ENCODE data around the gene METAP1.
A peak's percentile ranks its signal among the peaks of the same experiment; 100 is the strongest.
"Not testable (repeated sequence)": the region's sequence is repeated elsewhere in the genome, so short reads cannot be mapped to it uniquely, and the experiment has no call there.

The METAP1 gene

GRCh38 chr4:98995183-98996055, at the start of gene METAP1:
METAP1 (plus strand) TSS chr4:98995721; CDS start chr4:98995754, 33 bp downstream.
- peak; percentile 86 to 95 for DNase-seq (ENCODE audit: low read depth in 2 of 2)

GRCh38 chr4:98946359-98946758, 49.2 kb upstream of the METAP1 start:
- no peak for DNase-seq (ENCODE audit: low read depth in 2 of 2)

GRCh38 chr4:98950925-98951324, 44.6 kb upstream of the METAP1 start:
- DNase-seq (ENCODE audit: low read depth in 2 of 2): no peak

GRCh38 chr4:98951710-98952109, 43.8 kb upstream of the METAP1 start:
- no peak for DNase-seq (ENCODE audit: low read depth in 2 of 2)

DNA sequence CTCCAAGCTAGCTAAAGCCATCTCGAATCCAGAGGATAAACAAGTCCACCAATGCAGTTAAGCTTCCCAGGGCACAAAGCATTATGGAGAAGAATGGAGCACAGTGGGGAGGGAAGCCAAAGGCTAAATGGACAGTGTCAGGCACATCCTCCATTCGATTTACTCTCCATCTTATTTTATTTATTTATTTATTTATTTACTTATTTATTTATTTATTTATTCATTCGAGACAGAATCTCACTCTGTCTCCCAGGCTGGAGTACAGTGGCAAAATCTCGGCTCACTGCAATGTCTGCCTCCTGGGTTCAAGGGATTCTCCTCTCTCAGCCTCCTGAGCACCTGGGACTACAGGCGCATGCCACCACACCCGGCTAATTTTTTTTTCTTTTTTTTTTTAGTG, 40.3 kb upstream of the METAP1 start:
- DNase-seq (ENCODE audit: low read depth in 2 of 2): no peak

DNA sequence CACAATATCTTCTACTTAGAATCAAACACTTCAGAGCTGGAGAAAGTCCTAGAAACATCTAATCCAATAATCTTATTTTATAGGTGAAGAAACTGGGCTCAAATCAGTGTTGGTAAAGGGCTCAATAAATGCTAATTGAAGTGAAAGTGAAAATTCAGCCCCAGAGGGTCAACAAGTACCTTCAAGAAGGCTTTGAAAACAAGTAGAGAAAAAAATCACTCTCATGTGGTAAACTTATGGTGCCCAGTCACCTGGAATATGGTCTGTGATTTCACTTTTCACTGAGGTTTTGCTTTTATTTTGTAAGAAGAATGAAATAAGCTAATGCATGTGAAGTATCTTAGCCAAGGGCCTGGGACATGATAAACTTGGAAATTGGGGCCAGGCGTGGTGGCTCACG, 37.5 kb upstream of the METAP1 start:
- DNase-seq (ENCODE audit: low read depth in 2 of 2): no peak

DNA sequence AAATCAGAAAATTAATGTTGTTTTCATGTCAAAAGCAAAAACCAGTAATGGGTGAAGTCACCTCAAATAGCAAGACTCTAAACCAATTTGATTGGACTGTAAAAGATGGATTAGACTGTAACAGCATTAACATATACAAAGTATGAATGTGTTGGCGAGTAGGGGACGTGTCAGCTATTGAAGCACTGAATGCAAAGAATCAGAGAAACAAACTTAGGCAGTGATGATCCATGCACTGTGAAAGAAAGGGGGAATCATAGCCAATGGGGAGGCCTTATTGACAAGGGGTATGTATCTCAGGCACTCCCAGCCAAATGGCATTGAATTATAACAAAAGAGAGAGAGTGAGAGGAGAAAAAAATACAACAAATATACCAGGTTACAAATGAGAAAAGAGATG, 36.1 kb upstream of the METAP1 start:
- DNase-seq (ENCODE audit: low read depth in 2 of 2): no peak

- DNase-seq (ENCODE audit: low read depth in 2 of 2): no peak
Measured at GRCh38 chr4:98961770-98962169, 33.8 kb upstream of the METAP1 start.

DNA sequence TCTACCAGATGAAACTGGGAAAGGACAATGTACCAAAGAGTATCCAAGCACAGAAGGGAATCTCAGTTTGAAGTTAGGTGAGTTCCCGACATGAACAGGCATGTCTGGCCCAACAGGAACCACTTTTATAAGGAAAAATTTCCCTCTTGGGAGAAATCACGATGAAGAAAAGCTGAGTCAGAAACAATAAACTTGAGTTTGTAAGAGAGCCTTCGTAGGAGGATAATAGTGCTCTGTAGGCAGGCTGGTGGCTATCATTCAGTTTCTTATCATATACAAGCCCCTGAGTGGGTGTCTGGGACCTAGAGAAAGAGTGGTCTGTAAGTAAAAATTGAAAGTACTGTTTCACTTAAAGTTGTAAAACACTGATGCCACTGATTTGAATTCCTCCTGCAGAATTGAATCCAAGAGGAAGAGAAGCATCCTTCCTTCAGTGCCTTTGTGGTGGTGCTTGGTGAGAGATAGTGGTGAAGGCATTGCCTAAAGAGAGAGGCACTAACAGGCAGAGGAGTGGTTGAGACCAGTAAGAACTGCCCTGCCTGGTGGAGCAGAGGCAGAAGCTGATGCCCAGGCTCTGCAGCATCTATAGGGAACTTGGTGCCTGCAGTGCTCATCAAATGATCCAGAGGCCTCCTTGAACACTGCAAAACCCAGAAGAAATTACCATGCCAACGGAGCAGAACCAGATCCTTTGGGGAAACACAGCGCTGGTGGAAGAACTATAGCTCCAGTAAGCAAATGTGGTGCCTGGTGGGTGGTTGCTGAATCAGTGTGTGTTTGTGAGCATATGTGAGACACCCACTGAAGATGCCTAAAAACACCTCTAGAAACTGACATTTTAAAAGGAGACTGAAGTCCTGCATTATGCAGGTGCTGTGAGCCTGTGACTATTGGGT, 31.7 kb upstream of the METAP1 start:
- DNase-seq (ENCODE audit: low read depth in 2 of 2): no peak

GRCh38 chr4:98966926-98967325, 28.6 kb upstream of the METAP1 start:
- DNase-seq (ENCODE audit: low read depth in 2 of 2): no peak

DNA sequence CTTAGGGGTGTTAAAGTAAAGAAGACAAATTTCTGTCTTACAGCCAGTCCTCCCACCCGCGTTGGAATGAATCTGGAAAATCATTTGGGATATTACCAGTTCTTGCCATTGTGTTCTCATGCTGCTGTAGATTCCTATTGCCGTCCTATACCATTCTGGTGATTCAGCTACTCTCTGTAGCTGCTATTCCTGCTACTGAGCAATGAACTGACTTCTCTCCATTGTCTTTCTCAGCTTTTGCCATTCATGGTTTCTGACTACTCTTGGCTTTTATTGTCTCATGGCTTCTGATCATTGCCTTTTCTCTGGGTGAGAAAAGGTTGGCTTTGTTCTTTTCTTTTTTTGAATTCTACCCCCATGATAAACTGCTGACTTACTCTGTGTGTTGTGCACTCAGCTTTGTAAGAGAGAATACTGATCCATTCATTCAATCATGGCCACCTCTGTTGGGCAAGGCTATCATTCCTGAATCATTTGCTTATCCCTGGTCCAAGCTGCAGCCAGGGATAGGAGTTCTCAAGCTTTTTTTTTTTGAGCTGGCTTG, 27.7 kb upstream of the METAP1 start:
- DNase-seq (ENCODE audit: low read depth in 2 of 2): no peak

DNA sequence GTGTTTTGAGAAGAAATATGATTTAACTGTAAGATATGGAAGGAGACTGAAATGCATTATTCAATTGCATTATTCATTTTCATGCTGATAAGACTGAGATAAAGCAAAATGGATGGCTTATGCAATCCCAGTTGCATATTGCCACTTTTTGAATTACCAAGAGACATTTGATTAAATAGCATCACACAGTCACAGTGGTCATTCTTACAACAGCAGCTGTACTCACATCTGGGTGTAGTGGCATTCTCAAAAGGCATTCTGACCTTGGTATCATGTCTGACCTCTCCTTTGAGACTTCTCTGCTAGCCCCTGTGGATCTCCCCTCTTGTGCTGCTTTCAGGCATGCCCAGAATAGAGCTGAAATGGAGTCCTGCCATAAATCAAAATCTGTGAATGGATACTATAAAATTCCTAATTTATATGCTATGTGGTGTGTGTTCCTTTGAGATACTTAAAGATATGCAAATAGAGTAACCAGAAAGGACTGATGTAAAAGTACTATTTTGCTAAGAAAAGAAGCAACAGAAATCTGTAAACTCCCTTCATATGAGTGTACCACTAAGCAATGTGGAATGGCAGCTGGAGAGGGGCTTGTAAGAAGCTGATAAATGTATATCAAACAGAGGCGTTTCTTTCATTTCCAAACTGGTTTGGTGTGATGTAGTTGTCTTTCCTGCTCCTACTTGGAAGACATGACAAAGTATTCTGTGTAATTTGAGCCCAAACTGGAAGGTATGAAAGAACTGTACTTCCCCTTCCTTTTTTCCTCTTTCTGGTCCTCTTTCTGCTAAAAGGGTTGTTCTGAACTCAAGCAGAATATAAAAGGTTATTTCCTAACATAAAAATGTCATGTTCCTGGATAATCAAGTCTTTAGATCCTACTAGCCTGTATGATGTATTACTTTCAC, 25.4 kb upstream of the METAP1 start:
- DNase-seq (ENCODE audit: low read depth in 2 of 2): no peak

GRCh38 chr4:98976716-98977115, 18.8 kb upstream of the METAP1 start:
- no peak for DNase-seq (ENCODE audit: low read depth in 2 of 2)

- DNase-seq (ENCODE audit: low read depth in 2 of 2): no peak
Measured at GRCh38 chr4:98977557-98977956, 18.0 kb upstream of the METAP1 start.

- no peak for DNase-seq (ENCODE audit: low read depth in 2 of 2)
Measured at GRCh38 chr4:98987720-98988119, 7.8 kb upstream of the METAP1 start.

GRCh38 chr4:98992835-98993234, 2.7 kb upstream of the METAP1 start:
- not testable (repeated sequence) for DNase-seq (ENCODE audit: low read depth in 2 of 2)

GRCh38 chr4:98993419-98994071, 2.0 kb upstream of the METAP1 start:
- DNase-seq (ENCODE audit: low read depth in 2 of 2): no peak

DNA sequence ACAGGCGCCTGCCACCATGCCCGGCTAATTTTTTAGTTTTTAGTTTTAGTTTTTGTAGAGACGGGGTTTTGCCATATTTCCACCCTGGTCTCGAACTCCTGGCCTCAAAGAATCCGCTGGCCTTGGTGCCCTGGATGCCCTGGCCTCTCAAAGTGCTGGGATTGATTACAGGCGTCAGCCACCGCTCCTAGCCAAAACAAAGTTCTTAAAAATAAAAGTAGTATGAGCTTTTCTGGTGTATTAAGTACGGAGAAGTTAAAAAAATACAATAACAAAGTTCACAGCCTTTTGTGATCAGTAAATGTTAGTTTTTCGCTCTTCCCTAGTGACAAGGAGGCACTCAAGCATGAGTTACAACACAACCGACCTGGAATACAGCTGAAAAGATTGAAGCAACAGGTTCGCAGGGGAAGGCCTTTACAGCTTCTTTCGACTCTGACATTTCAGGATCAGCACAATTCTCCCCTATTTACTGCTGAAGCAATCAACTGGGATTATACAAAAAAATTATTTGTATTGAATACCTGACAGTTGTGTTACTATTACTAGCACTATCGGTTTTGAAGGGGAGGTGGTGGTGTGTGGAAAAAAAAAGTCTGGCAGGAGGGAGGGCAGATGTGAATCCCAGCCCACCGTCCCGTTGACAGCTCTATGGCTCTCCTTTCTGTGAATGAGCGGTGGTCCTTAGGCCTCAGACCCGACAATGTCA, 893 bp upstream of the METAP1 start:
- DNase-seq (ENCODE audit: low read depth in 2 of 2): no peak

GRCh38 chr4:98996056-98996764, 689 bp downstream of the METAP1 start:
- no peak for DNase-seq (ENCODE audit: low read depth in 2 of 2)

GRCh38 chr4:98996765-98997068, 1.2 kb downstream of the METAP1 start:
- no peak for DNase-seq (ENCODE audit: low read depth in 2 of 2)

All from stimulated activated CD4-positive, alpha-beta T cell treated with anti-CD3 and anti-CD28 coated beads, Interleukin-1b, Interleukin-23, amount 100 ng/mL, for 1 hour (primary cell).